ENCODE measurements around the gene CHAT.

CHAT gene

GRCh38 chr10:49575489-49576072 lies 38.3 kb upstream of the CHAT start:
- no peak overlapping the region for H3K9ac ChIP-seq (ENCODE audit: insufficient read length, low read depth)
- no peaks in the 10 kb centered on the region for H3K4me1 ChIP-seq (ENCODE audit: insufficient read depth, insufficient read length)
- H3K9me3 ChIP-seq (ENCODE audit: insufficient read depth, low read length) = no peaks in the 10 kb centered on the region
- DNase-seq (ENCODE audit: low read depth, low spot score) = no peak
- TF ChIP-seq ZNF274 (IDR thresholded peaks at IDR 0.05; ENCODE audit: low read depth, low read length) (no peak), SUZ12 (IDR thresholded peaks at IDR 0.05; ENCODE audit: extremely low read depth, insufficient read depth, insufficient read length) (no peak), YY1 (IDR thresholded peaks at IDR 0.05; ENCODE audit: insufficient read depth, insufficient read length) (no peak)
- H3K27me3 ChIP-seq (ENCODE audit: insufficient read depth, insufficient read length) = no peaks in the 10 kb centered on the region
- H3K36me3 ChIP-seq (ENCODE audit: insufficient read depth, insufficient read length, low read length) = no peaks in the 10 kb centered on the region
- H3K4me3 ChIP-seq (ENCODE audit: insufficient read length, low read depth) = no peak overlapping the region

DNA sequence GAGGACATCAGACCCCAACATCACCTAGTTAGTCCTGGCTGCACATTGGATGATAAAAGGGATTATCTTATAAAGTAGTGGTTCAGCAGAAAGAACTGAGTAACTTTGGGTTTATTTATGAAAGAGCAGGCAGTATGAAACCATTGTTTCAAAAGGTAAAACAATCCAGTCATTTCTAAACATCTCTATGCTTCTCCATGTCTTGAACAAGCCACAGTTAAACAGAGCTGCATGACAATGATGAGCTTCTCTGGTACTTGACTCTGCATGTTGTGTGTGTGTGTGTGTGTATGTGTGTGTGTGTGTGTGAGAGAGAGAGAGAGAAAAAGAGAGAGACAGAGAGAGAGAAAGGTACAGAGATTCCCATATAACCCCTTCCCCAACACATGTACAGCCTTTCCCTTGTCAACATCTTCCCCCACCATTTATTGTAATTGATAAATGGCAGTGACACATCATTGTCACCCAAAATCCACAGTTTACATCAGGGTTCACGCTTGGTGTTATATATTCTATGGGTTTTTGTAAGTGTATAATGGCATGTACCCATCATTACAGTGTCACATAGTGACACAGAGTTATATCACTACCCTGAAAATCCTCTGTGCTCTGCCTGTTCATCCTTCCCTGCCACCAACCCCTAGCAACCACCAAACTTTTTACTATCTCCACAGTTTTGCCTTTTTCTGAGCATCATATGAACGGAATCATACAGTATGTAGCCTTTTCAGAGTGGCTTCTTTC lies 36.5 kb upstream of the CHAT start:
- Histone ChIP-seq H3K27me3 (ENCODE audit: insufficient read depth, insufficient read length) (no peaks in the 10 kb centered on the region), H3K4me1 (ENCODE audit: insufficient read depth, insufficient read length) (no peaks in the 10 kb centered on the region), H3K4me3 (ENCODE audit: insufficient read length, low read depth) (no peak overlapping the region), H3K36me3 (ENCODE audit: insufficient read depth, insufficient read length, low read length) (no peaks in the 10 kb centered on the region), H3K9me3 (ENCODE audit: insufficient read depth, low read length) (no peaks in the 10 kb centered on the region), H3K9ac (ENCODE audit: insufficient read length, low read depth) (no peak overlapping the region)
- DNase-seq (ENCODE audit: low read depth, low spot score) = no peak
- no peak for TF ChIP-seq ZNF274 (IDR thresholded peaks at IDR 0.05; ENCODE audit: low read depth, low read length)
- no peak for TF ChIP-seq YY1 (IDR thresholded peaks at IDR 0.05; ENCODE audit: insufficient read depth, insufficient read length)
- no peak for TF ChIP-seq SUZ12 (IDR thresholded peaks at IDR 0.05; ENCODE audit: extremely low read depth, insufficient read depth, insufficient read length)

GRCh38 chr10:49578392-49578791 lies 35.4 kb upstream of the CHAT start:
- Histone ChIP-seq H3K9ac (ENCODE audit: insufficient read length, low read depth) (no peak overlapping the region), H3K4me3 (ENCODE audit: insufficient read length, low read depth) (no peak overlapping the region), H3K4me1 (ENCODE audit: insufficient read depth, insufficient read length) (no peaks in the 10 kb centered on the region), H3K36me3 (ENCODE audit: insufficient read depth, insufficient read length, low read length) (no peaks in the 10 kb centered on the region), H3K9me3 (ENCODE audit: insufficient read depth, low read length) (no peaks in the 10 kb centered on the region), H3K27me3 (ENCODE audit: insufficient read depth, insufficient read length) (no peaks in the 10 kb centered on the region)
- no peak for DNase-seq (ENCODE audit: low read depth, low spot score)
- TF ChIP-seq ZNF274 (IDR thresholded peaks at IDR 0.05; ENCODE audit: low read depth, low read length) (no peak), YY1 (IDR thresholded peaks at IDR 0.05; ENCODE audit: insufficient read depth, insufficient read length) (no peak), SUZ12 (IDR thresholded peaks at IDR 0.05; ENCODE audit: extremely low read depth, insufficient read depth, insufficient read length) (no peak)

DNA sequence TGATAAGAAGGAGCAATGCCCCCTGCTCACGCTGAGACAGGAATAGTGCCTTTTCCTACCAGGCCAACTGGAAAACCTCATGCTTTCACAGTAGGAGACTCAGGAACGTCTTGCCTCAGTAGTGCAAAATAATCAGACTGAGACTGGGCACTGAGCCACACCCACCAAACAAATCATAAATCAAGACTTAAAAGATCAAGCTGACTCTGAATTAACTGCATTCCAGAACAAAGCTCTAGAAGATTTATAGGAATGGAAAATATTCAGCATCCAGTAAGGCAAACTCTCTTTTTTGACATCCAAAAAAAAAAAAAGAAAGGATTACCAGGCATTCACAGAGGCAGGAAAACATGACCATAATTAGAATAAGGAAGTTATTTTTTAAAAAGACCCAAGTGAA lies 34.2 kb upstream of the CHAT start:
- no peak for TF ChIP-seq YY1 (IDR thresholded peaks at IDR 0.05; ENCODE audit: insufficient read depth, insufficient read length)
- TF ChIP-seq ZNF274 (IDR thresholded peaks at IDR 0.05; ENCODE audit: low read depth, low read length) = no peak
- TF ChIP-seq SUZ12 (IDR thresholded peaks at IDR 0.05; ENCODE audit: extremely low read depth, insufficient read depth, insufficient read length) = no peak
- H3K27me3 ChIP-seq (ENCODE audit: insufficient read depth, insufficient read length) = no peaks in the 10 kb centered on the region
- no peak for DNase-seq (ENCODE audit: low read depth, low spot score)
- no peak overlapping the region for H3K9ac ChIP-seq (ENCODE audit: insufficient read length, low read depth)
- H3K4me3 ChIP-seq (ENCODE audit: insufficient read length, low read depth) = no peak overlapping the region
- H3K9me3 ChIP-seq (ENCODE audit: insufficient read depth, low read length) = no peaks in the 10 kb centered on the region
- no peaks in the 10 kb centered on the region for H3K36me3 ChIP-seq (ENCODE audit: insufficient read depth, insufficient read length, low read length)
- no peaks in the 10 kb centered on the region for H3K4me1 ChIP-seq (ENCODE audit: insufficient read depth, insufficient read length)

GRCh38 chr10:49585387-49585786 lies 28.4 kb upstream of the CHAT start:
- H3K36me3 ChIP-seq (ENCODE audit: insufficient read depth, insufficient read length, low read length) = no peaks in the 10 kb centered on the region
- TF ChIP-seq ZNF274 (IDR thresholded peaks at IDR 0.05; ENCODE audit: low read depth, low read length) (no peak), YY1 (IDR thresholded peaks at IDR 0.05; ENCODE audit: insufficient read depth, insufficient read length) (no peak), SUZ12 (IDR thresholded peaks at IDR 0.05; ENCODE audit: extremely low read depth, insufficient read depth, insufficient read length) (no peak)
- no peaks in the 10 kb centered on the region for H3K4me1 ChIP-seq (ENCODE audit: insufficient read depth, insufficient read length)
- no peaks in the 10 kb centered on the region for H3K27me3 ChIP-seq (ENCODE audit: insufficient read depth, insufficient read length)
- peaks cover 10% of the 10 kb centered on the region; the same call in 1 of the 2 replicates for H3K9me3 ChIP-seq (ENCODE audit: insufficient read depth, low read length)
- H3K9ac ChIP-seq (ENCODE audit: insufficient read length, low read depth) = no peak overlapping the region
- DNase-seq (ENCODE audit: low read depth, low spot score) = no peak
- H3K4me3 ChIP-seq (ENCODE audit: insufficient read length, low read depth) = no peak overlapping the region

DNA sequence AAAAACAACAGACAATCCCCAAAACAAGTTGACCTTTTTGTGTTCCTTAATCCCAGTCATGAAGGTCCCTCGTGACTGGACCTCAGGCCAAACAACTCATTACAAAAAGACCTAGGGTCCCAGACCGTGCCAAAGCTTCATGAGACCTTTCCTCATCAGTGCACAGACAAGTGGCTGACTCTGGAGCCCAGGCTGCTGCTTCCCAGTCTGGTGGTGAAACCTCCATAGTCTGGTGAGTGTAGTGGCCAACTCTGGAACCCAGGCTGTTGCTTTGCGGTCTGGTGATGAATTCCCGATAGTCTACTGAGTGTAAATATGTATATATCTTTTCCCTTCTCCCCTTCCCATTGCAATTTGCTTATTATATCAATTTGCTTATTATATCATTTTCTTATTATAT lies 25.9 kb upstream of the CHAT start:
- H3K4me3 ChIP-seq (ENCODE audit: insufficient read length, low read depth) = no peak overlapping the region
- H3K4me1 ChIP-seq (ENCODE audit: insufficient read depth, insufficient read length) = no peaks in the 10 kb centered on the region
- H3K9ac ChIP-seq (ENCODE audit: insufficient read length, low read depth) = no peak overlapping the region
- TF ChIP-seq SUZ12 (IDR thresholded peaks at IDR 0.05; ENCODE audit: extremely low read depth, insufficient read depth, insufficient read length) (no peak), YY1 (IDR thresholded peaks at IDR 0.05; ENCODE audit: insufficient read depth, insufficient read length) (no peak), ZNF274 (IDR thresholded peaks at IDR 0.05; ENCODE audit: low read depth, low read length) (no peak)
- DNase-seq (ENCODE audit: low read depth, low spot score) = no peak
- no peaks in the 10 kb centered on the region for H3K36me3 ChIP-seq (ENCODE audit: insufficient read depth, insufficient read length, low read length)
- H3K9me3 ChIP-seq (ENCODE audit: insufficient read depth, low read length) = peaks cover 10% of the 10 kb centered on the region; the same call in 1 of the 2 replicates
- no peaks in the 10 kb centered on the region for H3K27me3 ChIP-seq (ENCODE audit: insufficient read depth, insufficient read length)

DNA sequence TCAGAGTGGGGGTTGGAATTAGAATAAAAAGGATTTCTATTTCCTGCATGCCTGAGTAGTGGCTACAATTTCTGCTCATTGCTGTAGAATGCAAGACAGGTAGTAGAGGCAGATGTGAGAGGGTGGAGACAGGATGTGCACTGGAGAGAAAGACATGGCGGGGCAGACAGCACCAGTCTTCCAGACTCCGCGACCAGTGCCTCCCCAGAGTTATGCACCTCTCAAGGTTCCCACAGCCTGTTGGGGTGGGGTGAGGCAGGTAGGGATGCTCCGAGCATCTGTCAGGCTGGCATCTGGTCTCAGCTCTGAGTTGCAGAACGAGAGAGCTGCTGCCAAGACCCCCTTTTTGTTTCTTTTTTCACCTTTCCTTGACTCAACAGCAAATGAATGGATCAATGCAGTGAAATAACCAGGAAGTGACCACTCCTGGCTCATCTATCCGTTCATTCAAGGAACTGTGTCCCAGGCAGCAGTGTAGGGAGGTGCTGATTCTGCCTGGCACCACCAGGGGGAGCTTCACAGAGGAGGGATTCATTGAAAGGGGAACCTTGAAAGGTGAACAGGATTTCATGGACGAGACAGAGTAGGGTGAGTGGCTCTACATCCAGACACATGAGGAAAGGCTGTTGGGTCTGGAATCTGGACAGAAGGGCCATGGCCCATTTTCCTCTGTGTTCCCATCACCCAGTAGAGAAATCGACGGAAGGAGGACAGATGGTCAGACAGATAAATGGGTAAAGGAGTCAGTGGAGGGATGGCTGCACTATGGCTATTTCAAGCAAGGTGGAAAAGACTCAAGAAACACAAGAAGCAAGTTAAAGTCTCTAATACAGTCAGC lies 20.9 kb upstream of the CHAT start:
- Histone ChIP-seq H3K9ac (ENCODE audit: insufficient read length, low read depth) (no peak overlapping the region), H3K27me3 (ENCODE audit: insufficient read depth, insufficient read length) (no peaks in the 10 kb centered on the region), H3K9me3 (ENCODE audit: insufficient read depth, low read length) (peaks cover 10% of the 10 kb centered on the region; the same call in 1 of the 2 replicates), H3K4me3 (ENCODE audit: insufficient read length, low read depth) (no peak overlapping the region), H3K36me3 (ENCODE audit: insufficient read depth, insufficient read length, low read length) (no peaks in the 10 kb centered on the region), H3K4me1 (ENCODE audit: insufficient read depth, insufficient read length) (no peaks in the 10 kb centered on the region)
- TF ChIP-seq ZNF274 (IDR thresholded peaks at IDR 0.05; ENCODE audit: low read depth, low read length) (no peak), YY1 (IDR thresholded peaks at IDR 0.05; ENCODE audit: insufficient read depth, insufficient read length) (no peak), SUZ12 (IDR thresholded peaks at IDR 0.05; ENCODE audit: extremely low read depth, insufficient read depth, insufficient read length) (no peak)
- peak; percentile 55 for DNase-seq (ENCODE audit: low read depth, low spot score)
